Measurements from ENCODE around the gene EGFR.

Gene EGFR

DNA sequence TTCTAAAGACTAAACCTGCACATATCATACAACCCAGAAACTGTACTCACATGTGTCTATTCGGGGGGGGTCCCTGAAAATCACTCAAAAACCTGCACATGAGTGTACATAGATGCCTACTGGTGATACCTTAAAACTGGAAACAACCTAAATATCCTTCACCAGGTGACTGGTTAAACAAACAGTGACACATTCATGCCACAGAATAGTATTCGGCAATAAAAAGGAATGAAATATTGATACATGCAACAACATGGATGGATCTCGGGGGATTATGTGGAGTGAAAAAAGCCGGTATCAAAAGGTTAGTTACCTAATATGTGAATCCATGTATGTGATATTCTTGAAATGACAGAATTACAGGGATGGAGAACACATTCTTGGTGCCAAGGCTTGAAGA, 32.1 kb upstream of the EGFR start:
- H3K4me1 ChIP-seq = peaks cover 0 to 17% (median 0%) of the 10 kb centered on the region in 10 experiments; a peak in 6 of 20 replicates
- no peaks in the 10 kb centered on the region for H4K20me1 ChIP-seq
- H3K9me3 ChIP-seq (replicated peaks in 1 of 11) = peaks cover 0 to 9% (median 0%) of the 10 kb centered on the region in 11 experiments; a peak in 2 of 22 replicates
- H3K4me2 ChIP-seq = no peak overlapping the region
- no peaks in the 10 kb centered on the region for H3K36me3 ChIP-seq
- peaks cover 0 to 20% (median 0%) of the 10 kb centered on the region in 11 experiments; a peak in 4 of 22 replicates for H3K27me3 ChIP-seq
- H3K27ac ChIP-seq = no peak overlapping the region
- no peak for TF ChIP-seq Cebpa-rat (IDR thresholded peaks at IDR 0.05)
- no peak overlapping the region for H3K4me3 ChIP-seq
- H3K9ac ChIP-seq = no peak overlapping the region

DNA sequence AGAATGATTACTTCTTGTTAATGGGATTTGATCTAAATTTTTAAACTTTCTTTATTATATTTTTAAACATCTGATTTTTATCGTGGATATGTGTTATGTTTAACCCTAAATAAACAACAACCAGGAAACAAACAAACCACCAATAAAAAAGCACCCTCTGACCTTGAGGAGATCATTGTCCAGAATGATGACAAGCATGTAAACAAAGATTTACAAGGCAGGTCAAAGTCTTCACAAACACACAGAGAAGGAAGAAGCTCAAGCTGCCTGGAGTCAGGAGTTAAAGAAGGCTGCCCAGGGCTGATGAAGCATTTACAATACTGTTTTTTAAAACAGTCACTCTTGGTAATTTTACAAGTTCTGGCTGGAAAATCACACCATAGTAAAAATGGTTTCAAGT, 31.0 kb upstream of the EGFR start:
- TF ChIP-seq Cebpa-rat (IDR thresholded peaks at IDR 0.05) = no peak
- Histone ChIP-seq H3K36me3 (no peaks in the 10 kb centered on the region), H3K4me1 (peaks cover 0 to 17% (median 0%) of the 10 kb centered on the region in 10 experiments; a peak in 6 of 20 replicates)

DNA sequence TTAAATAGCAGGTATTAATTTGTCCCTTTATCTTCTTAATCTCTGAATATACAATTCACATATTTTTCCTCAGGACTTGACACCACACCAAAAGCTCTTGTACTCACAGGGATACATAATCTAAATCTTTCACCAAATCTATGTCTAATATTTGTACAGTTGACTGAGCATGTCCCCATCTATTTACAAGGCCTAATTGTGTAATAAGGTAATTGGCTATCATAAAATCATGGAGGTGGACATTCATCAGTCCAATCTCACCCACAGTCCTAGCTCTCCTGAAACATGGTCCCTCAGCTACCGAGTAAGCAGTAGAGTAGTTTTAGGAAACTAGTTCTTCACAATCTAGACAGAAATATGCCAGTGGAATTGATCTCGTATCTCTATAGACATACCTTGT, 30.3 kb upstream of the EGFR start:
- Histone ChIP-seq H3K4me2 (no peak overlapping the region), H3K9me3 (replicated peaks in 1 of 11) (peaks cover 0 to 5% (median 0%) of the 10 kb centered on the region in 11 experiments; a peak in 2 of 22 replicates), H3K4me1 (peaks cover 0 to 22% (median 0%) of the 10 kb centered on the region in 10 experiments; a peak in 6 of 20 replicates), H3K9ac (no peak overlapping the region), H3K27me3 (peaks cover 0 to 13% (median 0%) of the 10 kb centered on the region in 11 experiments; a peak in 3 of 22 replicates), H3K36me3 (no peaks in the 10 kb centered on the region), H4K20me1 (no peaks in the 10 kb centered on the region), H3K27ac (no peak overlapping the region), H3K4me3 (no peak overlapping the region)
- TF ChIP-seq Cebpa-rat (IDR thresholded peaks at IDR 0.05) = no peak

More for the DNA sequence above, 31.0 kb upstream of the EGFR start:
- Histone ChIP-seq H3K4me3 (no peak overlapping the region), H3K9ac (no peak overlapping the region), H4K20me1 (no peaks in the 10 kb centered on the region), H3K27ac (no peak overlapping the region), H3K4me2 (no peak overlapping the region), H3K27me3 (peaks cover 0 to 13% (median 0%) of the 10 kb centered on the region in 11 experiments; a peak in 4 of 22 replicates), H3K9me3 (replicated peaks in 1 of 11) (peaks cover 0 to 5% (median 0%) of the 10 kb centered on the region in 11 experiments; a peak in 2 of 22 replicates)

DNA sequence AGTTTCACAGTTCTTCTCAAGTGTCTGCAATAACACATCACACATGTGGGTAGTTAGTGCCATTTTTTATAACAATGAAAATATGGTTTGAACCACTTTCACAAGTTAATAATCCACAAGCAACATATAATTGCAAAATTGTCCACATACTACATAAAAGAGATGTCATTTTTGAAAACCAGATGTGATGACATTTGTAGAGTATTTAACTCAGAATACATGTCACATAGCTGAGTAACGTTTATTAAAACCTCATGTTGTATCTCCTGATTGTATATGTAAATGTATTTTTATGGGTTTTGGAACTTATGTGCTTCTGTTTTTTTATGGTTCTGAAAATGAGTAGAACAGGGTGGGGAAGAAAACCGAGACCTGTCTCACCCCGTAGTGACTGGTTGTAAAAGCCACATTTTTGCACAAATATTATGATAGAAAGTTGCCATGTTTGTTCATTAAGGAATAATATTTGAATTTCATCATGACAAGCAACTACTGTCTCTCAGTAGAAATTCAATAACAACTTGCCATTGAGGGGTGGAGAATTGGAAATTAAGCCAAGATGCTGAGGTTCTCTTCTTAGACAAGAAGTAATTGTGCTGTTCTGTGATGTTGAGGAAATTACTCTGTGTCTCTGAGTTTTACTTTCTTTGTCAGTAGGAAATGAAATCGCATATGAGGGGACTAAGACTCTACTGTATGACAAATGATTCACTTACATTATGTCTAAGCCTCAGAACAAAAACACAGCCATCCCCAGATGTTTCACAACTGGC, 29.2 kb upstream of the EGFR start:
- H3K9me3 ChIP-seq (replicated peaks in 1 of 11) = peaks cover 0 to 5% (median 0%) of the 10 kb centered on the region in 11 experiments; a peak in 2 of 22 replicates
- no peaks in the 10 kb centered on the region for H4K20me1 ChIP-seq
- no peak overlapping the region for H3K4me2 ChIP-seq
- TF ChIP-seq Cebpa-rat (IDR thresholded peaks at IDR 0.05) = no peak
- peaks cover 0 to 15% (median 0%) of the 10 kb centered on the region in 11 experiments; a peak in 3 of 22 replicates for H3K27me3 ChIP-seq
- no peaks in the 10 kb centered on the region for H3K36me3 ChIP-seq
- H3K4me1 ChIP-seq = peaks cover 0 to 21% (median 0%) of the 10 kb centered on the region in 10 experiments; a peak in 6 of 20 replicates
- no peak overlapping the region for H3K4me3 ChIP-seq
- no peak overlapping the region for H3K27ac ChIP-seq
- no peak overlapping the region for H3K9ac ChIP-seq

DNA sequence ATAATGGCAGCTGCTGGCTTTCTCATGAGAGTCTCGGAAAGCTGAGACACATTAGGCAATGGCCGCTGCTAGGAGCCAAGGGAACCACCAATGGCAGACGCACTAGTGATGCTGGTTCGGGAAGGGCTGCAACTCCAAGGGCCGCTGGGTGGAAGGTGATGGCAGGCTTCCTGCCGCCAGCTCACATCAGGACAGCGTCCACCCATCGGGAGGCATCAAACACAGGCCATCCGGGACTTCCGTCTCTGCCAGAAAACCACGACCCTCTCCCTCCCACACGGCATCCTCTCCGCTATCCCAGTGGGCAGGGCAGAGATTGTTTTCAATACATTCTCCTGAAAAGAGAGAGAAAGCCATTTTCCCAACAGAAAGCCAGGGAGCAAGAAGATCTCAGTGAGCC, 27.5 kb upstream of the EGFR start:
- Histone ChIP-seq H3K4me3 (no peak overlapping the region), H3K27ac (no peak overlapping the region), H3K4me1 (peaks cover 0 to 7% (median 0%) of the 10 kb centered on the region in 10 experiments; a peak in 4 of 20 replicates), H3K9me3 (replicated peaks in 1 of 11) (peaks cover 0 to 5% (median 0%) of the 10 kb centered on the region in 11 experiments; a peak in 1 of 22 replicates), H4K20me1 (no peaks in the 10 kb centered on the region), H3K36me3 (no peaks in the 10 kb centered on the region), H3K27me3 (peaks cover 0 to 15% (median 0%) of the 10 kb centered on the region in 11 experiments; a peak in 3 of 22 replicates), H3K9ac (no peak overlapping the region), H3K4me2 (no peak overlapping the region)
- no peak for TF ChIP-seq Cebpa-rat (IDR thresholded peaks at IDR 0.05)

DNA sequence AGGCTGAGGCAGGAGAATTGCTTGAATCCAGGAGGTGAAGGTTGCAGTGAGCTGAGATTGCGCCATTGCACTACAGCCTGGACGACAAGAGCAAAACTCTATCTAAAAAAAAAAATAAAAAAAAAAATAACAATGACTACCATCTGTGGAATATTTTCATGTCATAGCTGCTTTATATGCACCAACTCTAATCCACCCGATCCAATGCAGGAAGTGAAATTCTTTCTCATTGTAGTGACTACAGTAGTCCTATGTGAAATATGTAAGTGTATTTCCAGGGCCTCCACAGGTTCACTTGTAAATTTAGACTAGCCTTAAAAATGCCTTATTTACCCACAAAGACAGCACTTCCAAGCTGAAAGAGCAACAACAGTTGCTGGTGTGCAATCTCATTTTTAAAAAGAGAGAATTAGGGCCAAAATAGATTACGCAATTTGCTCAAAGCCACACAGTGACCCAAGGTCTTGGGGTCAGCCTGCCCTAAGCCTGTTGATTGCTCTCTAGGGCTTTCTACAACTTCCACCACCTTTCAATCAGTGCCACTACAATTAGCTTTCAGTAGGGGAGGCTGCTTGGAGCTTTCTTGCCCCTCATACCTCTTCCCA, 25.8 kb upstream of the EGFR start:
- Histone ChIP-seq H3K27me3 (peaks cover 0 to 13% (median 0%) of the 10 kb centered on the region in 11 experiments; a peak in 3 of 22 replicates), H3K4me2 (peak overlapping the region in 2 of 11 experiments; percentile 1 to 31; a peak in 2 of 22 replicates), H4K20me1 (no peaks in the 10 kb centered on the region), H3K9ac (no peak overlapping the region), H3K36me3 (no peaks in the 10 kb centered on the region), H3K4me1 (peaks cover 0 to 7% (median 0%) of the 10 kb centered on the region in 10 experiments; a peak in 4 of 20 replicates), H3K4me3 (no peak overlapping the region), H3K9me3 (replicated peaks in 1 of 11) (peaks cover 0 to 1% (median 0%) of the 10 kb centered on the region in 11 experiments; a peak in 1 of 22 replicates), H3K27ac (no peak overlapping the region)
- peak in 9 of 11 experiments; percentile 23 to 90 (median 59); a peak in 14 of 22 replicates for TF ChIP-seq Cebpa-rat (IDR thresholded peaks at IDR 0.05)

DNA sequence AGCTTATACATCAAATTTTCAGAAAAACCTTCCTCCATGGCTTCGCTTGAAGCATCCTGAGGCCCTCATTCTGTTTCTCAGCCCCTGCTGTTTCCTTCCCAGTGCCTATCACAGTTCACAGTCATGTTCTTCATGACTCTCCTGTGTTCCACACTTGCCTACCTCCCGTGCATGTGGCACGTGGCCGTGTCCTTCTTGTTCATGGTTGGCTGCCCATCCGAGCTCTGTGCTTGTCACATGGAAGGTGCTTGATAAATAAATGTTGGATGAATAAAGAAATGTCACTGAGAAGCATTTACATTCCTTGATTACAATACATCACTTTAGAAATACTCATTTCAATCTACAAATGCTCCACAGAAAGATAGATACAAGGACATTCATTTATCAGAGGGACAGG, 23.7 kb upstream of the EGFR start:
- Histone ChIP-seq H3K4me2 (no peak overlapping the region), H3K27ac (no peak overlapping the region), H4K20me1 (no peaks in the 10 kb centered on the region), H3K4me3 (no peak overlapping the region), H3K27me3 (peaks cover 0 to 7% (median 0%) of the 10 kb centered on the region in 11 experiments; a peak in 2 of 22 replicates), H3K9ac (no peak overlapping the region), H3K9me3 (replicated peaks in 1 of 11) (no peaks in the 10 kb centered on the region), H3K36me3 (no peaks in the 10 kb centered on the region), H3K4me1 (peaks cover 0 to 7% (median 0%) of the 10 kb centered on the region in 10 experiments; a peak in 4 of 20 replicates)
- TF ChIP-seq Cebpa-rat (IDR thresholded peaks at IDR 0.05) = no peak

DNA sequence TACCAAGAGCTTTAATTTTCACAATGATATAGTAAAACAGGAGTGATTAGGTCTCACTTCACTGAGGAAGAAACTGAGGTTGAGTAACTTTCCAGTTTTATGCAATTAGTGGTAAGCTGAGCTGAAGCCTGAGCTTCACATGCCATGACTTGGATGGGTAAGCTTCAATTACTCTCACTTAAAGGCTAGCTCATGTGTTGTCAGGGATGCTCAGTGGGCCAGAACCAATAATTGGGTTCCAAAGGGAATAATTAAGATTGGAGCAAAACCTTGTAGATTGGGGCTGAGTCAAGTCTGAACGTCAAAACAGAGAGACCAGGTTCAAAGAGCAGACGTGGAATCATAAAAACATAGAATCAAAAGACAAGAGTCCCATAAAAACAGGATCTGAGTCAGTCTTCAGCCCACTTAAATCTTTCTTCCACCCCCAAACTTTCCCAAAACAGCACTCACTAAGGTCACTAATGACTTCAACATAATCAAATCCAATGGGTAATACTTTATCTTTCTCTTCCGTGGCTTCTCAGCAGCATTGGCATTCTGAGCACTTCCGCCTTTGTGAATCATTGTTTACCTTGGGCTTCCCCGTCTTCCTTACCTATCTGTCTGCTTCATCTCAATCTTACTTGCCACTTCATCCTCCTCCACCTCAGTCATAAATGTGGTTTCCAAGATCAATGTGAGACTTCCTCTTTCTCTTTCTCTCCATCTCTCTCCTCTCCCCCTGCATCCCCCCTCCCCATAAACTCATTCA, 23.0 kb upstream of the EGFR start:
- Histone ChIP-seq H3K4me1 (peaks cover 0 to 7% (median 0%) of the 10 kb centered on the region in 10 experiments; a peak in 4 of 20 replicates), H3K27ac (no peak overlapping the region)

More for the DNA sequence above, 23.0 kb upstream of the EGFR start:
- TF ChIP-seq Cebpa-rat (IDR thresholded peaks at IDR 0.05) = no peak
- Histone ChIP-seq H3K9me3 (replicated peaks in 1 of 11) (no peaks in the 10 kb centered on the region), H3K4me3 (no peak overlapping the region), H3K36me3 (no peaks in the 10 kb centered on the region), H4K20me1 (no peaks in the 10 kb centered on the region), H3K27me3 (0 out of 22 replicates have a peak, but pooled peaks cover 0 to 4% (median 0%) of the 10 kb centered on the region in 11 experiments), H3K9ac (no peak overlapping the region), H3K4me2 (0 out of 22 replicates have a peak overlapping the region, but pooled peaks of 2 of the 11 experiments have one; percentile 4 to 7)

Measured in BLaER1 treated with 17β-estradiol and CSF1 and Interleukin-3, amounts not matched to agents 10 nM and 100 nM (cell line).